HFF-Myc (cell line): ENCODE measurements around the gene MMP24OS.

Source experiments
- DNase-seq: peaks from one replicate; pipeline ENCODE4 v3.0.0-alpha.2; 2011; ENCODE audit warnings: low read depth; ENCODE audit errors: extremely low read depth
- H3K4me3 ChIP-seq: replicated peaks from 2 replicates; pipeline ENCODE4 v1.5.1; 2011; ENCODE audit warnings: low read depth, mild to moderate bottlenecking, control low read depth, low read length
- TF ChIP-seq, protein P1 (sequence below): IDR thresholded peaks from 2 replicates; pipeline ENCODE4 v1.5.1; 2012; ENCODE audit warnings: mild to moderate bottlenecking, low read depth, low read length, control low read depth; ENCODE audit errors: missing control alignments

MMP24OS gene

DNA sequence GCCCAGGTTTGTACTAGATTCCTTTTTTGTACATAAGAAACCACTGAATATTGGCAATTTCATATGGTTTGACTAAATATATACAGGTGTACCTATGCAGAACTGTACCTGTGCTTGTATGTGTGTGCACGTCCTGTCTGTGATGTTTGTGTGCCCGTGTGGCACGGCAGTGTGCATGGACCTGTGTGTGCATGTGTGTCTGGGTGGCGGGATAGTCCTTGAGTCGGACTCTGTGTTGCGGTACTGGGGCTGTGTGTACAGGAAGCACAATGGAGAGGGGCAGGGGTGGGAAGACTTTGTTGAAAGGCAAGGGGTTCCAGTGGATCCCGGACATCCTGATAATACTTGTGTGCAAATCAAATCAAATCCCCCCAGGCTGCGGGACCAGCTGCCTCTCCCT, 17.8 kb upstream of the MMP24OS start:
- no peak for DNase-seq
- TF ChIP-seq, protein P1, sequence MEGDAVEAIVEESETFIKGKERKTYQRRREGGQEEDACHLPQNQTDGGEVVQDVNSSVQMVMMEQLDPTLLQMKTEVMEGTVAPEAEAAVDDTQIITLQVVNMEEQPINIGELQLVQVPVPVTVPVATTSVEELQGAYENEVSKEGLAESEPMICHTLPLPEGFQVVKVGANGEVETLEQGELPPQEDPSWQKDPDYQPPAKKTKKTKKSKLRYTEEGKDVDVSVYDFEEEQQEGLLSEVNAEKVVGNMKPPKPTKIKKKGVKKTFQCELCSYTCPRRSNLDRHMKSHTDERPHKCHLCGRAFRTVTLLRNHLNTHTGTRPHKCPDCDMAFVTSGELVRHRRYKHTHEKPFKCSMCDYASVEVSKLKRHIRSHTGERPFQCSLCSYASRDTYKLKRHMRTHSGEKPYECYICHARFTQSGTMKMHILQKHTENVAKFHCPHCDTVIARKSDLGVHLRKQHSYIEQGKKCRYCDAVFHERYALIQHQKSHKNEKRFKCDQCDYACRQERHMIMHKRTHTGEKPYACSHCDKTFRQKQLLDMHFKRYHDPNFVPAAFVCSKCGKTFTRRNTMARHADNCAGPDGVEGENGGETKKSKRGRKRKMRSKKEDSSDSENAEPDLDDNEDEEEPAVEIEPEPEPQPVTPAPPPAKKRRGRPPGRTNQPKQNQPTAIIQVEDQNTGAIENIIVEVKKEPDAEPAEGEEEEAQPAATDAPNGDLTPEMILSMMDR, result no peak

DNA sequence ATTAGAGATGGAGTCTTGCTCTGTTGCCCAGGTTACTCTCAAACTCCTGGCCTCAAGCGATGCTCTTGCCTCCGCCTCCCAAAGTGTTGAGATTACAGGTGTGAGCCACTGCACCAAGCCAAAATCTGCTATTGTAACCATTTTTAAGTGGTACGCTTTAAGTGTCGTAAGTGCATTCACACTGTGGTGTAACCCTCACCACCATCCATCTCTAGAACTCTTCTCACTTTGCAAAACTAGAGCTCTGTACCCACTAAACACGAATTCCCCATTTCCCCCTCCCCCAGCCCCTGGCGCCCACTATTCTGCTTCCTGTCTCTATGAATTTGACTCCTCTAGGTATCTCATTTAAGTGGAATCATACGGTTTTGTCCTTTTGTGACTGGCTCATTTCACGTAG, 17.1 kb upstream of the MMP24OS start:
- H3K4me3 ChIP-seq, result no peak overlapping the region
- TF ChIP-seq, protein P1, result no peak
- no peak for DNase-seq

More for the DNA sequence above, 17.8 kb upstream of the MMP24OS start:
- no peak overlapping the region for H3K4me3 ChIP-seq

- DNase-seq, result no peak
- TF ChIP-seq, protein P1, result no peak
- H3K4me3 ChIP-seq, result no peak overlapping the region
These were observed 16.4 kb upstream of the MMP24OS start for GRCh38 chr20:35294293-35294685.

- TF ChIP-seq, protein P1, result no peak
- DNase-seq, result no peak
- no peak overlapping the region for H3K4me3 ChIP-seq
These were observed 15.7 kb upstream of the MMP24OS start for GRCh38 chr20:35293303-35294292.

DNA sequence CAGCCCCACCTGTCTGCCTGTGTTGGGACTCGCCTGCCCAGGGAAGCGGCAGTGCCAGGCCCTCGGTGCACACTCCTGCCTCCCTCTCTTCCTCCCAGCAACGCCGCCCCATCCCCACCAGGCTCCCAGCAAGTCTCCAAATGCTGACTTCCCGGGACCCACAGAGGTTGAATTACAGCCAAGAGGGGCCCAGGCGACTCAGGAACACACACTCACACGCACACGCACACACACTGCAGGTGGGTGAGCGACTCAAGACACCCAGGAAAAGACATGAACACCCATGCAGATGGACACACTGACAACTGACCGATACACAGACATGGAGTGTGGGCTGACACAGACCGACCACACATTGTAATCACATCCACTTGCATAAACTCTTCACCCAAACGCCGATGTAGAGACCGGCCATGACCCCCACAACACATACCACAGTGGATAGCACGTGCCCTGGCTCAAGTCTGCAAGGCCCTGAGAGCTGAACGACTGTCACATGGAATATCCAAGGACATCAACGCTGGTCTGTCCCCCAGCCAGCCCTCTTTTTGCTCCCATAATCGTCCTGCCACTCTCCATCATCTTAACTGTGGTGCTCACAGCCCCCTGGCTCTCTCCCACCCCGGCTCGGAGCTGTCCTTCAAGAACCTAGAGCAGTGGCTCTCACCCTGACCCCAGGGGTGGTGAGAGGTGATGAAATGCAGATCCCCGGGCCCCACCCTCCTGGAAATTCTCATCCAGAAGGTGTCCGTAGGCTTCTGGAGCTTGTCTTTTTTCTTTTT, 14.8 kb upstream of the MMP24OS start:
- TF ChIP-seq, protein P1, result no peak
- DNase-seq, result no peak
- no peak overlapping the region for H3K4me3 ChIP-seq

GRCh38 chr20:35291654-35292503, 14.0 kb upstream of the MMP24OS start, which contains the start of gene FAM83C:
FAM83C (minus strand) TSS chr20:35292425; CDS start chr20:35292304, 121 bp downstream.
- no peak for DNase-seq
- TF ChIP-seq, protein P1, result no peak
- H3K4me3 ChIP-seq, result no peak within 1 kb of the TSS
